Brain microvascular endothelial cell (primary cell): ENCODE measurements around the gene EEFSEC.

Experiments
- DNase-seq: peaks from one replicate; pipeline ENCODE4 v3.0.0-alpha.2; 2020
- H3K27ac ChIP-seq: fragments of 250-450 bp; sonication (Bioruptor Pico); 2 replicates; pipeline ENCODE4 v1.5.1; 2020; ENCODE audit warnings: mild to moderate bottlenecking, moderate library complexity
- H3K27me3 ChIP-seq: fragments of 250-450 bp; sonication (Bioruptor Pico); replicated peaks from 2 replicates; pipeline ENCODE4 v1.5.1; 2020; ENCODE audit warnings: mild to moderate bottlenecking
- H3K36me3 ChIP-seq: fragments of 250-450 bp; sonication (Bioruptor Pico); replicated peaks from 2 replicates; pipeline ENCODE4 v1.5.1; 2020; ENCODE audit warnings: mild to moderate bottlenecking
- H3K4me3 ChIP-seq: 2 replicates; pipeline ENCODE4 v1.5.1; 2011; ENCODE audit warnings: low read depth, mild to moderate bottlenecking, control low read depth, low read length, moderate library complexity
- CTCF ChIP-seq: IDR thresholded peaks from 2 replicates; pipeline ENCODE4 v1.5.1; 2011; ENCODE audit warnings: low read depth, mild to moderate bottlenecking, moderate library complexity, low read length, control low read depth, inconsistent platforms; ENCODE audit errors: missing control alignments
- in situ Hi-C: cut with HindIII; loops from 2 replicates; pipeline ENCODE4 v1.10.0; 2017; ENCODE audit warnings: low sequenced_read_pairs, low pct_ligation_motif_present

EEFSEC gene

GRCh38 chr3:128313935-128314334 lies 160.7 kb downstream of the EEFSEC start:
- Histone ChIP-seq H3K36me3 (no peaks in the 10 kb centered on the region), H3K4me3 (no peak overlapping the region), H3K27ac (no peak overlapping the region), H3K27me3 (no peaks in the 10 kb centered on the region)
- TF ChIP-seq CTCF: no peak
- DNase-seq: no peak
- in situ Hi-C loops: no loop called here

- no peak overlapping the region for H3K4me3 ChIP-seq
- DNase-seq: no peak
- no peaks in the 10 kb centered on the region for H3K27me3 ChIP-seq
- H3K36me3 ChIP-seq: no peaks in the 10 kb centered on the region
- in situ Hi-C loops: no loop called here
- H3K27ac ChIP-seq: no peak overlapping the region
- no peak for TF ChIP-seq CTCF
These were observed 162.0 kb downstream of the EEFSEC start for GRCh38 chr3:128315313-128315712.

GRCh38 chr3:128316481-128316891 lies 163.2 kb downstream of the EEFSEC start:
- Histone ChIP-seq H3K4me3 (no peak overlapping the region), H3K27me3 (no peaks in the 10 kb centered on the region), H3K36me3 (no peaks in the 10 kb centered on the region), H3K27ac (no peak overlapping the region)
- in situ Hi-C loops: no loop called here
- no peak for DNase-seq
- no peak for TF ChIP-seq CTCF

- Histone ChIP-seq H3K27ac (no peak overlapping the region), H3K4me3 (no peak overlapping the region), H3K27me3 (no peaks in the 10 kb centered on the region), H3K36me3 (no peaks in the 10 kb centered on the region)
- no peak for TF ChIP-seq CTCF
- in situ Hi-C loops: no loop called here
- DNase-seq: no peak
These were observed 163.9 kb downstream of the EEFSEC start for GRCh38 chr3:128317101-128317697.

- Histone ChIP-seq H3K27ac (no peak overlapping the region), H3K36me3 (no peaks in the 10 kb centered on the region), H3K4me3 (no peak overlapping the region), H3K27me3 (no peaks in the 10 kb centered on the region)
- DNase-seq: no peak
- in situ Hi-C loops: no loop called here
- TF ChIP-seq CTCF: no peak
These were observed 164.5 kb downstream of the EEFSEC start for GRCh38 chr3:128317698-128318231.
